Neural cell (in vitro differentiated cells): ENCODE measurements around the gene CYB5B. TPM values are rescaled to one million over a fixed set of nuclear protein-coding genes. Genes with fewer than 3 reads are reported as not detected.

Experiments
- H2AFZ ChIP-seq: fragments of 200-600, 300-800 bp; sonication (generic), shearing (Covaris generic); 2 replicates; pipeline ENCODE4 v1.6.0; 2014; ENCODE audit warnings: low read depth, mild to moderate bottlenecking, antibody characterized with exemption, low read length, moderate library complexity
- H3F3A ChIP-seq: fragments of 200-600 bp; shearing (Covaris generic); 2 replicates; pipeline ENCODE4 v1.6.1; 2016; ENCODE audit warnings: mild to moderate bottlenecking, moderate library complexity, mixed read lengths, antibody characterized with exemption, low read length; ENCODE audit not compliant: insufficient read depth, poor library complexity, severe bottlenecking
- H3K27ac ChIP-seq: fragments of 200-600, 300-800 bp; sonication (generic), shearing (Covaris generic); 2 replicates; pipeline ENCODE4 v1.5.1; 2014; ENCODE audit warnings: mild to moderate bottlenecking, low read length, moderate library complexity
- H3K27me3 ChIP-seq: fragments of 300-800, 200-600 bp; sonication (generic), shearing (Covaris generic); 2 replicates; pipeline ENCODE4 v1.6.0; 2014; ENCODE audit warnings: mild to moderate bottlenecking, low read depth, low read length, moderate library complexity; ENCODE audit not compliant: insufficient read depth
- H3K36me3 ChIP-seq: fragments of 300-800, 200-600 bp; sonication (generic), shearing (Covaris generic); 2 replicates; pipeline ENCODE4 v1.5.1; 2014; ENCODE audit warnings: mild to moderate bottlenecking, antibody characterized with exemption, low read length, moderate library complexity; ENCODE audit not compliant: insufficient read depth
- H3K4me2 ChIP-seq: fragments of 300-800, 200-600 bp; sonication (generic), shearing (Covaris generic); 2 replicates; pipeline ENCODE4 v1.6.0; 2014; ENCODE audit warnings: mild to moderate bottlenecking, low read length
- H3K4me3 ChIP-seq: fragments of 300-800, 200-600 bp; sonication (generic), shearing (Covaris generic); 2 replicates; pipeline ENCODE4 v1.5.1; 2014; ENCODE audit warnings: mild to moderate bottlenecking, low read length, moderate library complexity
- H3K79me2 ChIP-seq: fragments of 200-600 bp; shearing (Covaris generic); replicated peaks from 2 replicates; pipeline ENCODE4 v1.6.0; 2014; ENCODE audit warnings: mild to moderate bottlenecking, low read length, moderate library complexity; ENCODE audit not compliant: insufficient read depth
- H3K9ac ChIP-seq: fragments of 300-800, 200-600 bp; sonication (generic), shearing (Covaris generic); 2 replicates; pipeline ENCODE4 v1.6.1; 2016; ENCODE audit warnings: mild to moderate bottlenecking, low read length, mixed read lengths
- H3K9me2 ChIP-seq: fragments of 200-600 bp; shearing (Covaris generic); 2 replicates; pipeline ENCODE4 v1.6.1; 2016; ENCODE audit warnings: mild to moderate bottlenecking, low read length, mixed read lengths; ENCODE audit not compliant: insufficient read depth
- H3K9me3 ChIP-seq: fragments of 200-600, 300-800 bp; sonication (generic), shearing (Covaris generic); 2 replicates; pipeline ENCODE4 v1.6.1; 2016; ENCODE audit warnings: mild to moderate bottlenecking, mixed run types, low read length, moderate library complexity, mixed read lengths
- H4K20me1 ChIP-seq: fragments of 200-600 bp; shearing (Covaris generic); 2 replicates; pipeline ENCODE4 v1.6.1; 2016; ENCODE audit warnings: mild to moderate bottlenecking, mixed run types; ENCODE audit not compliant: insufficient read depth
- EP300 ChIP-seq: fragments of 450-650 bp; conservative IDR thresholded peaks from 2 replicates; pipeline ENCODE4 v1.6.1; 2014; ENCODE audit warnings: antibody characterized with exemption, mild to moderate bottlenecking, moderate library complexity; ENCODE audit not compliant: poor library complexity, severe bottlenecking
- EZH2 ChIP-seq: fragments of 200-600, 300-800 bp; shearing (Covaris generic), sonication (generic); IDR thresholded peaks from 2 replicates; pipeline ENCODE4 v1.6.1; 2014; ENCODE audit warnings: antibody characterized with exemption, low read length, borderline replicate concordance, mild to moderate bottlenecking; ENCODE audit not compliant: insufficient read depth, poor library complexity, severe bottlenecking
- MXI1 ChIP-seq: fragments of 450-650 bp; conservative IDR thresholded peaks from 2 replicates; pipeline ENCODE4 v1.6.1; 2014; ENCODE audit warnings: antibody characterized with exemption, mild to moderate bottlenecking; ENCODE audit not compliant: poor library complexity, severe bottlenecking
- POLR2AphosphoS5 ChIP-seq: IDR thresholded peaks from 2 replicates; pipeline ENCODE4 v1.6.1; 2012
- RAD21 ChIP-seq: fragments of 450-650 bp; conservative IDR thresholded peaks from 2 replicates; pipeline ENCODE4 v1.6.1; 2014; ENCODE audit warnings: antibody characterized with exemption, mild to moderate bottlenecking, moderate library complexity
- SMC3 ChIP-seq: fragments of 450-650 bp; conservative IDR thresholded peaks from 2 replicates; pipeline ENCODE4 v1.6.1; 2014; ENCODE audit warnings: antibody characterized with exemption, mild to moderate bottlenecking, moderate library complexity; ENCODE audit not compliant: poor library complexity
- TAF1 ChIP-seq: IDR thresholded peaks from 2 replicates; pipeline ENCODE4 v1.6.1; 2012; ENCODE audit warnings: low read depth
- polyA plus RNA-seq: library from polyadenylated mRNA; depleted of rRNA; stranded (reverse); fragments of >200 nt; gene quantifications from 2 replicates; pipeline ENCODE4 v1.2.3, GENCODE V29; 2014
- TF ChIP-seq, protein P1 (sequence below): IDR thresholded peaks from 2 replicates; pipeline ENCODE4 v1.6.1; 2012; ENCODE audit warnings: borderline replicate concordance
- TF ChIP-seq, protein P2 (sequence below): fragments of 450-650 bp; IDR thresholded peaks from 2 replicates; pipeline ENCODE4 v1.5.1; 2014; ENCODE audit warnings: antibody characterized with exemption, mild to moderate bottlenecking, moderate library complexity; ENCODE audit not compliant: poor library complexity, severe bottlenecking

Gene CYB5B
- polyA plus RNA-seq, 1 donor from 2014 or later: 70.4 TPM

GRCh38 chr16:69384974-69385373 lies 39.4 kb upstream of the CYB5B start:
- Histone ChIP-seq H3K9me3 (no peaks in the 10 kb centered on the region), H3K9me2 (no peaks in the 10 kb centered on the region), H3K36me3 (no peaks in the 10 kb centered on the region), H3K4me2 (peak overlapping the region; percentile 95), H4K20me1 (no peaks in the 10 kb centered on the region), H3K4me3 (peak overlapping the region; percentile 70), H2AFZ (peak overlapping the region; percentile 60), H3K9ac (peak overlapping the region; percentile 74), H3K27me3 (no peaks in the 10 kb centered on the region), H3K27ac (peak overlapping the region; percentile 57), H3F3A (no peaks in the 10 kb centered on the region), H3K79me2 (peaks cover 17% of the 10 kb centered on the region)
- no peak for TF ChIP-seq RAD21
- no peak for TF ChIP-seq SMC3
- TF ChIP-seq EZH2: no peak

DNA sequence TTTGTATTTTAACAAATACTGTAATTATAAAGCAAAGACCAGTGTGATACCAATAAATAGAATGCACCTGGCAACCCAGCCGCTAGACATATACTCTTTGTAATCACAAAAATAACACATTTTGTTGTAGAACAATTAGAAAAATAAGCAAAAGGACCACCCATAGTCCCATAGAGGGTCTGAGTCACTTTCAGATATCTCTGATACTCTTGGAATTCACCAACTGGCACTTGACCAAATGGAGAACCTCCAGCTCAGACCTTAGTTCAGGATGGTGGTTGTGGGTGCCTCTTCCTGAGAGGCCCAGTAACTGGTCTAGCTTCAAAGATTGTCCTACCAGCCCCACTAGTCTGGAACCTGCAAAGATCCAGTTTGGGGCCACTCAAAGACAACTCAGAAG lies 37.8 kb upstream of the CYB5B start:
- H3F3A ChIP-seq: no peaks in the 10 kb centered on the region
- H3K27me3 ChIP-seq: no peaks in the 10 kb centered on the region
- no peak overlapping the region for H3K27ac ChIP-seq
- H4K20me1 ChIP-seq: no peaks in the 10 kb centered on the region
- TF ChIP-seq RAD21 (no peak), EZH2 (no peak), MXI1 (no peak), POLR2AphosphoS5 (no peak), TAF1 (no peak), SMC3 (no peak), EP300 (no peak)
- TF ChIP-seq, protein P1, sequence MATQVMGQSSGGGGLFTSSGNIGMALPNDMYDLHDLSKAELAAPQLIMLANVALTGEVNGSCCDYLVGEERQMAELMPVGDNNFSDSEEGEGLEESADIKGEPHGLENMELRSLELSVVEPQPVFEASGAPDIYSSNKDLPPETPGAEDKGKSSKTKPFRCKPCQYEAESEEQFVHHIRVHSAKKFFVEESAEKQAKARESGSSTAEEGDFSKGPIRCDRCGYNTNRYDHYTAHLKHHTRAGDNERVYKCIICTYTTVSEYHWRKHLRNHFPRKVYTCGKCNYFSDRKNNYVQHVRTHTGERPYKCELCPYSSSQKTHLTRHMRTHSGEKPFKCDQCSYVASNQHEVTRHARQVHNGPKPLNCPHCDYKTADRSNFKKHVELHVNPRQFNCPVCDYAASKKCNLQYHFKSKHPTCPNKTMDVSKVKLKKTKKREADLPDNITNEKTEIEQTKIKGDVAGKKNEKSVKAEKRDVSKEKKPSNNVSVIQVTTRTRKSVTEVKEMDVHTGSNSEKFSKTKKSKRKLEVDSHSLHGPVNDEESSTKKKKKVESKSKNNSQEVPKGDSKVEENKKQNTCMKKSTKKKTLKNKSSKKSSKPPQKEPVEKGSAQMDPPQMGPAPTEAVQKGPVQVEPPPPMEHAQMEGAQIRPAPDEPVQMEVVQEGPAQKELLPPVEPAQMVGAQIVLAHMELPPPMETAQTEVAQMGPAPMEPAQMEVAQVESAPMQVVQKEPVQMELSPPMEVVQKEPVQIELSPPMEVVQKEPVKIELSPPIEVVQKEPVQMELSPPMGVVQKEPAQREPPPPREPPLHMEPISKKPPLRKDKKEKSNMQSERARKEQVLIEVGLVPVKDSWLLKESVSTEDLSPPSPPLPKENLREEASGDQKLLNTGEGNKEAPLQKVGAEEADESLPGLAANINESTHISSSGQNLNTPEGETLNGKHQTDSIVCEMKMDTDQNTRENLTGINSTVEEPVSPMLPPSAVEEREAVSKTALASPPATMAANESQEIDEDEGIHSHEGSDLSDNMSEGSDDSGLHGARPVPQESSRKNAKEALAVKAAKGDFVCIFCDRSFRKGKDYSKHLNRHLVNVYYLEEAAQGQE: no peak
- TF ChIP-seq, protein P2, sequence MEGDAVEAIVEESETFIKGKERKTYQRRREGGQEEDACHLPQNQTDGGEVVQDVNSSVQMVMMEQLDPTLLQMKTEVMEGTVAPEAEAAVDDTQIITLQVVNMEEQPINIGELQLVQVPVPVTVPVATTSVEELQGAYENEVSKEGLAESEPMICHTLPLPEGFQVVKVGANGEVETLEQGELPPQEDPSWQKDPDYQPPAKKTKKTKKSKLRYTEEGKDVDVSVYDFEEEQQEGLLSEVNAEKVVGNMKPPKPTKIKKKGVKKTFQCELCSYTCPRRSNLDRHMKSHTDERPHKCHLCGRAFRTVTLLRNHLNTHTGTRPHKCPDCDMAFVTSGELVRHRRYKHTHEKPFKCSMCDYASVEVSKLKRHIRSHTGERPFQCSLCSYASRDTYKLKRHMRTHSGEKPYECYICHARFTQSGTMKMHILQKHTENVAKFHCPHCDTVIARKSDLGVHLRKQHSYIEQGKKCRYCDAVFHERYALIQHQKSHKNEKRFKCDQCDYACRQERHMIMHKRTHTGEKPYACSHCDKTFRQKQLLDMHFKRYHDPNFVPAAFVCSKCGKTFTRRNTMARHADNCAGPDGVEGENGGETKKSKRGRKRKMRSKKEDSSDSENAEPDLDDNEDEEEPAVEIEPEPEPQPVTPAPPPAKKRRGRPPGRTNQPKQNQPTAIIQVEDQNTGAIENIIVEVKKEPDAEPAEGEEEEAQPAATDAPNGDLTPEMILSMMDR: no peak
- H3K4me2 ChIP-seq: no peak overlapping the region
- peak overlapping the region; percentile 24 for H2AFZ ChIP-seq
- H3K4me3 ChIP-seq: peak overlapping the region; percentile 70
- H3K36me3 ChIP-seq: no peaks in the 10 kb centered on the region
- H3K79me2 ChIP-seq: peaks cover 17% of the 10 kb centered on the region
- no peaks in the 10 kb centered on the region for H3K9me2 ChIP-seq
- no peak overlapping the region for H3K9ac ChIP-seq
- H3K9me3 ChIP-seq: no peaks in the 10 kb centered on the region
